GM04503 (cell line): ENCODE measurements around the gene OSBPL10.
"Not testable (repeated sequence)": the region's sequence is repeated elsewhere in the genome, so short reads cannot be mapped to it uniquely, and the experiment has no call there.

Experiments
- DNase-seq: peaks from one replicate; pipeline ENCODE4 v3.0.0-alpha.2; 2012; ENCODE audit warnings: low read depth

OSBPL10 gene

GRCh38 chr3:31981206-31982181, at the start of gene OSBPL10, which contains the start of gene ZNF860:
Gene OSBPL10, minus strand, starts transcription at chr3:31981262. Its CDS starts 83 bp downstream, at chr3:31981179.
Gene ZNF860, plus strand, starts transcription at chr3:31981750. Its CDS starts 7,330 bp downstream, at chr3:31989080.
- no peak for DNase-seq

GRCh38 chr3:32026593-32026992, 45.5 kb upstream of the OSBPL10 start:
- DNase-seq: no peak

GRCh38 chr3:32022947-32023346, 41.9 kb upstream of the OSBPL10 start:
- no peak for DNase-seq

- DNase-seq: no peak
Observed at GRCh38 chr3:32021748-32022147, 40.7 kb upstream of the OSBPL10 start.

GRCh38 chr3:32021155-32021554, 40.1 kb upstream of the OSBPL10 start:
- DNase-seq: no peak

- peak; percentile 5 for DNase-seq
Observed at GRCh38 chr3:32018757-32019564, 37.9 kb upstream of the OSBPL10 start.

GRCh38 chr3:32017286-32017685, 36.2 kb upstream of the OSBPL10 start:
- no peak for DNase-seq

- DNase-seq: not testable (repeated sequence)
Observed at GRCh38 chr3:32015638-32016037, 34.6 kb upstream of the OSBPL10 start.

- not testable (repeated sequence) for DNase-seq
Observed at GRCh38 chr3:32010699-32011098, 29.6 kb upstream of the OSBPL10 start.

- no peak for DNase-seq
Observed at GRCh38 chr3:32009957-32010356, 28.9 kb upstream of the OSBPL10 start.

- no peak for DNase-seq
Observed at GRCh38 chr3:32009101-32009500, 28.0 kb upstream of the OSBPL10 start.

- no peak for DNase-seq
Observed at GRCh38 chr3:32004113-32004765, 23.2 kb upstream of the OSBPL10 start.

- no peak for DNase-seq
Observed at GRCh38 chr3:32003380-32003779, 22.3 kb upstream of the OSBPL10 start.

GRCh38 chr3:32002561-32003368, 21.7 kb upstream of the OSBPL10 start:
- DNase-seq: no peak

- no peak for DNase-seq
Observed at GRCh38 chr3:32000877-32001276, 19.8 kb upstream of the OSBPL10 start.

GRCh38 chr3:31999907-32000439, 18.9 kb upstream of the OSBPL10 start:
- DNase-seq: no peak

GRCh38 chr3:31997500-31997899, 16.4 kb upstream of the OSBPL10 start:
- DNase-seq: no peak

GRCh38 chr3:31996195-31996594, 15.1 kb upstream of the OSBPL10 start:
- no peak for DNase-seq

- not testable (repeated sequence) for DNase-seq
Observed at GRCh38 chr3:31995026-31995425, 14.0 kb upstream of the OSBPL10 start.

- no peak for DNase-seq
Observed at GRCh38 chr3:31993843-31994242, 12.8 kb upstream of the OSBPL10 start.

- not testable (repeated sequence) for DNase-seq
Observed at GRCh38 chr3:31992995-31993394, 11.9 kb upstream of the OSBPL10 start.
